Measurements from ENCODE around the gene PLA2G15. TPM values are rescaled to one million over a fixed set of nuclear protein-coding genes. Genes with fewer than 3 reads are reported as not detected.
"Not testable (repeated sequence)": the region's sequence is repeated elsewhere in the genome, so short reads cannot be mapped to it uniquely, and the experiment has no call there.

PLA2G15 gene
- total RNA-seq, 1 donor from 2014 or later, result 18.2 TPM

DNA sequence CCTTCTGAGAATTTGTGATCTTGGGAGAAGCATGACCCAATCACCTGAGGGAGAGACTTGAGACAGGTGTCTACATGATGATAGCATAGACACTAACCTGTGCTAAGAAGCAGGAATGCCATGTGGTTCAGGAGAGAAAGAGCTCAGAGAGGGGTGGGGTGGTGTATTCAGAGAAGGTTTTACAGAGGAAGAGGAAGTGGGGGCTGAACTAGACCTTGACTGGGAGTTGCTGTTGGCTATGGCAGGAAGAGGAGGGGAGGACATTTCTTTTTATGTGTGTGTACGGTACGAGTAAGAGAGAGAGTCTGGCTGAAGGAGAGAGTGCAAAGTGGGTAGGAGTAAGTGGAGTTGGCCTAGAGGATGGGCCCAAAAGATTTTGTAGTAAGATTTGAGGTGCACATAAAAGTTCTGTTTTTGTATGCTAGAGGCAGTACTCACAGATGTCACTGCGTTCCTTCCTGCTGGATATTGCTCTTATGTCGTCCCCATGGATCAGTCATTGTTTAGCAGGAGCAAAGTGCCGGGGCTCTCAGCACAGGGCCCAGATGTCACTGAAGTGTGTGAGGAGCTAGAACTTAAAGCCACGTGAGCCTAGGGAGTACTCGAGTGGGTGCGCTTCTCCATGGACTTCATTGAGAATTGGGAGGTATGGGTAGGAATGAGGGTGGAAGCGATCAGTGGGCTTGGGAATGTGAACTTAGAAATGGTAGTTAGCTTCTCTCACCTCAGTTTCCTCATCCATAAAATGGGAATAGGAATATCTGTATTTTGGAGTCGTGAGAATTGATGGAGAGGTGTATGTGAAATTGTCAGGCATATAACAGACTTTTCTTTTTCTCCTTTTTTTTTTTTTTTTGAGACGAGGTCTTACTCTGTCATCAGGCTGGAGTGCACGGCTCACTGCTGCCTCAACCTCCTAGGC lies 41.2 kb downstream of the PLA2G15 start:
- no peak for DNase-seq (ENCODE audit: extremely low spot score in 2 of 2)
- Histone ChIP-seq H3K36me3 (peaks cover 0 to 5% of the 10 kb centered on the region in 2 donors), H3K27me3 (no peaks in the 10 kb centered on the region), H3K27ac (peak overlapping the region; percentile 79), H3K9me3 (no peaks in the 10 kb centered on the region), H3K4me3 (no peak overlapping the region), H3K4me1 (peaks cover 81% of the 10 kb centered on the region)
- TF ChIP-seq POLR2AphosphoS5 (IDR thresholded peaks at IDR 0.05; ENCODE audit: insufficient read depth in 1 of 2, low read depth in 1 of 2) (no peak), POLR2A (IDR thresholded peaks at IDR 0.05) (no peak)
- TF ChIP-seq, protein P1, sequence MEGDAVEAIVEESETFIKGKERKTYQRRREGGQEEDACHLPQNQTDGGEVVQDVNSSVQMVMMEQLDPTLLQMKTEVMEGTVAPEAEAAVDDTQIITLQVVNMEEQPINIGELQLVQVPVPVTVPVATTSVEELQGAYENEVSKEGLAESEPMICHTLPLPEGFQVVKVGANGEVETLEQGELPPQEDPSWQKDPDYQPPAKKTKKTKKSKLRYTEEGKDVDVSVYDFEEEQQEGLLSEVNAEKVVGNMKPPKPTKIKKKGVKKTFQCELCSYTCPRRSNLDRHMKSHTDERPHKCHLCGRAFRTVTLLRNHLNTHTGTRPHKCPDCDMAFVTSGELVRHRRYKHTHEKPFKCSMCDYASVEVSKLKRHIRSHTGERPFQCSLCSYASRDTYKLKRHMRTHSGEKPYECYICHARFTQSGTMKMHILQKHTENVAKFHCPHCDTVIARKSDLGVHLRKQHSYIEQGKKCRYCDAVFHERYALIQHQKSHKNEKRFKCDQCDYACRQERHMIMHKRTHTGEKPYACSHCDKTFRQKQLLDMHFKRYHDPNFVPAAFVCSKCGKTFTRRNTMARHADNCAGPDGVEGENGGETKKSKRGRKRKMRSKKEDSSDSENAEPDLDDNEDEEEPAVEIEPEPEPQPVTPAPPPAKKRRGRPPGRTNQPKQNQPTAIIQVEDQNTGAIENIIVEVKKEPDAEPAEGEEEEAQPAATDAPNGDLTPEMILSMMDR (IDR thresholded peaks at IDR 0.05), result no peak
- intact Hi-C loops (cut with DNase I), result no loop called here

DNA sequence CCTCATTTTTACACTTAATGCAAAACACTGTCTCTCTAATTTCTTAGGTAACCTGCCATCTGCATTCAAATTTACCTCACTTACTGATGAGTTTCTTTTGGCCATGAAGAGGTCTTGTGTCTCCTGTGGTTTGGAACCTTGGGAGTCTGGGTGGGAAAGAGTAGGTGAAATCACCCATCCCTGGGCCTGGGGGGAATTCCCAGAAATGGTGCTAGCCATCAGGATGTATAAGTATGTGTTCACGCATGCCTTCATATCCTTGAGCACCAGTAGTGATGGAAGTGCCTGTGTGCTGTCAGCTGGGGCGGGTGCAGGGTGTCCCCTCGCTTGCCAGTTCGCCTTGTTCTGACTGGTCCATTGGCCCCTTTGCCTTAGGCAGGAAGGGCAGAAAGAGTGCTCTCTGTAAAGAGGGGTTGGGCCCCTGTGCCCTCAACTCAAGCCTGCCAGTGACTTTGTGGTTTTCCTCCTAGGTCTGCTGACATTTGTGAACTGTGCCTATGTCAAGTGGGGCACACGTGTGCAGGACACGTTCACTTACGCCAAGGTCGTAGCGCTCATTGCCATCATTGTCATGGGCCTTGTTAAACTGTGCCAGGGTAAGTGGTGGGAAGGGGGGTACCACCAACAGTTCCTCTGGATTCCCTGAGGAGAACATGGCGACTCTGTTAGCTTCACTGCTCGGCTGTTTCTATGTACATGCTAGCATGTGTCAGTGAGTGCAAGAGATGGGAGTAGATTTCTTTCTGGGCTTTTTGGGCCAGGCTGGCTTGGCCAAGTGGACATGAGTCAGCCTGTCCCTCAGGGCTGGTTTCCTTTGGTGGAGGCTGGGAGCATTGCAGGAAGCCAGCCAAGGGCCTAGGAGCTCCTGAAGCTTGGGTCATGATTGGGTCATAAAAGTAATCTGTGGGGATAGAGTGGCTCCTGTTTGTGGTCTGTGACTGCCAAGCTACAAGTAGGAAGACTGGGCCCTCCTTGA lies 42.4 kb downstream of the PLA2G15 start:
- DNase-seq (ENCODE audit: extremely low spot score in 2 of 2), result no peak
- TF ChIP-seq, protein P1 (IDR thresholded peaks at IDR 0.05), result peak in 1 of 3 experiments; percentile 6
- peak in 1 of 2 donors; percentile 29 for TF ChIP-seq POLR2AphosphoS5 (IDR thresholded peaks at IDR 0.05; ENCODE audit: insufficient read depth in 1 of 2, low read depth in 1 of 2)
- TF ChIP-seq POLR2A (IDR thresholded peaks at IDR 0.05), result no peak
- Histone ChIP-seq H3K27me3 (no peaks in the 10 kb centered on the region), H3K4me3 (no peak overlapping the region), H3K9me3 (no peaks in the 10 kb centered on the region), H3K4me1 (peaks cover 78% of the 10 kb centered on the region), H3K36me3 (peaks cover 0 to 6% of the 10 kb centered on the region in 2 donors), H3K27ac (peak overlapping the region; percentile 79)
- intact Hi-C loops (cut with DNase I), result no loop called here

DNA sequence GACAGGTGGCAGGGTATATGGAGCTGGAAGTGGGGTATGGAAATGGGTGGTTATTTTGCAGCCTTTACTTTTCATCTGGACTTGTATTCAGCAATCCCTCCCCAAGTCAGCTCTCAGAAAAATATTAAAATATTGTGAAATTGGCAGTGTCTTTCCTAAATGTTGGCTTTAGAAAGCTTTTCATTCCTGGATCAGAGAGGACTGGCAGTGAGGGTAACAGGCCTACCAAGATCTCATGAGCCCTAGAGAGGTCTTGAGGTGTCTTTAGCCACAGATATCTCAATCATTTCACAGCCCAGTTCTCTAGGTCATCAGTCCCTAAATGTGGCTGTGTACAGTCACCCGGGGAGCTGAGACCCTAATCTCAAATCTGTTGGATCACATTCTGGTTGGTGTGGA lies 43.1 kb downstream of the PLA2G15 start:
- TF ChIP-seq POLR2AphosphoS5 (IDR thresholded peaks at IDR 0.05; ENCODE audit: insufficient read depth in 1 of 2, low read depth in 1 of 2) (no peak), POLR2A (IDR thresholded peaks at IDR 0.05) (no peak)
- TF ChIP-seq, protein P1 (IDR thresholded peaks at IDR 0.05), result no peak
- no peak for DNase-seq (ENCODE audit: extremely low spot score in 2 of 2)
- intact Hi-C loops (cut with DNase I), result no loop called here
- Histone ChIP-seq H3K4me3 (no peak overlapping the region), H3K9me3 (no peaks in the 10 kb centered on the region), H3K27me3 (no peaks in the 10 kb centered on the region), H3K36me3 (peaks cover 0 to 6% of the 10 kb centered on the region in 2 donors), H3K27ac (peak overlapping the region; percentile 79), H3K4me1 (peaks cover 73% of the 10 kb centered on the region)

DNA sequence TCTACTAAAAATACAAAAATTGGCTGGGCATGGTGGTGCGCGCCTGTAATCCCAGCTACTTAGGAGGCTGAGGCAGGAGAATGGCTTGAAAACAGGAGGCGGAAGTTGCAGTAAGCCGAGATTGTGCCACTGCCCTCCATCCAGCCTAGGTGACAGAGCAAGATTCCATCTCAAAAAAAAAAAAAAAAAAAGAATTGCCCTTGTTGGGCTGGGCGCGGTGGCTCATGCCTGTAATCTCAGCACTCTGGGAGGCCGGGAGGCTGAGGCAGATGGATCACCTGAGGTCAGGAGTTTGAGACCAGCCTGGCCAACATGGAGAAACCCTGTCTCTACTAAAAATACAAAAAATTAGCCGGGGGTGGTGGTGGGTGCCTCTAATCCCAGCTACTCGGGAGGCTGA lies 43.6 kb downstream of the PLA2G15 start:
- H3K4me3 ChIP-seq; H3K9me3 ChIP-seq; H3K36me3 ChIP-seq; H3K27me3 ChIP-seq; intact Hi-C loops (cut with DNase I); DNase-seq (ENCODE audit: extremely low spot score in 2 of 2): not testable (repeated sequence)
- H3K4me1 ChIP-seq, result peaks cover 67% of the 10 kb centered on the region
- H3K27ac ChIP-seq, result peak overlapping the region; percentile 79

DNA sequence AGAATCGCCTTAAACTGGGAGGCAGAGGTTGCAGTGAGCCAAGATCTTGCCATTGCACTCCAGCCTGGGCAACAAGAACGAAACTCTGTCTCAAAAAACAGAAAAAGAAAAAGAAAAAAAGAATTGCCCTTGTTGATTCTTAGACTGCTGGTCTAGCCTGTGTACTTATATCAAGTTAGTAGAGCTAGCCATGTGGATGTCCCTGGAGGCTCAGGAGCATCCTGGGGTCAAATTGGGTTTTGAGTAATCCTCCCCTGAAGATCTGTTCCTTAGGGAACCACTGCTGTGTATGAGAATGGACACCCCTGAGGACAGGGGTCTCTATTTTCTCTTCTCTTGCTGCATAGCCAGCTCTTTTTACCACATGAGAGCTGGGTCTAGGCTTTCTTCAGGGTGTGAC lies 44.0 kb downstream of the PLA2G15 start:
- H3K9me3 ChIP-seq, result no peaks in the 10 kb centered on the region
- intact Hi-C loops (cut with DNase I), result no loop called here
- peaks cover 63% of the 10 kb centered on the region for H3K4me1 ChIP-seq
- TF ChIP-seq, protein P1 (IDR thresholded peaks at IDR 0.05), result no peak
- TF ChIP-seq POLR2A (IDR thresholded peaks at IDR 0.05), result no peak
- TF ChIP-seq POLR2AphosphoS5 (IDR thresholded peaks at IDR 0.05; ENCODE audit: insufficient read depth in 1 of 2, low read depth in 1 of 2), result no peak
- no peak for DNase-seq (ENCODE audit: extremely low spot score in 2 of 2)
- no peak overlapping the region for H3K4me3 ChIP-seq
- H3K27ac ChIP-seq, result peak overlapping the region; percentile 60
- no peaks in the 10 kb centered on the region for H3K27me3 ChIP-seq
- peaks cover 0 to 10% of the 10 kb centered on the region in 2 donors for H3K36me3 ChIP-seq

Measured in vagina (tissue), 2 donors.